Right lobe of liver (tissue), 4 donors: ENCODE data around the gene SLC45A2.

ENCODE experiments used
- POLR2A ChIP-seq: fragments of 450-650 bp; IDR thresholded peaks from one replicate; pipeline ENCODE4 v1.6.1; 2017; ENCODE audit warnings: antibody characterized with exemption, mild to moderate bottlenecking
- TF ChIP-seq, protein P1 (sequence below), 4 donors: fragments of 200-600 bp in 3 of 4; fragments of 450-650 bp in 1 of 4; IDR thresholded peaks; one replicate each; pipeline versions ENCODE4 v1.5.1 to v1.8.0; 2016 to 2022; ENCODE audit warnings: antibody characterized with exemption in 4 of 4, mild to moderate bottlenecking in 2 of 4
- donor health status: DM: no; HTN: no; CAD: no.
- donor health status: DM: no; HTN: no; CAD: no.
- donor health status: DM: no; HTN: yes; CAD: no.

DNA sequence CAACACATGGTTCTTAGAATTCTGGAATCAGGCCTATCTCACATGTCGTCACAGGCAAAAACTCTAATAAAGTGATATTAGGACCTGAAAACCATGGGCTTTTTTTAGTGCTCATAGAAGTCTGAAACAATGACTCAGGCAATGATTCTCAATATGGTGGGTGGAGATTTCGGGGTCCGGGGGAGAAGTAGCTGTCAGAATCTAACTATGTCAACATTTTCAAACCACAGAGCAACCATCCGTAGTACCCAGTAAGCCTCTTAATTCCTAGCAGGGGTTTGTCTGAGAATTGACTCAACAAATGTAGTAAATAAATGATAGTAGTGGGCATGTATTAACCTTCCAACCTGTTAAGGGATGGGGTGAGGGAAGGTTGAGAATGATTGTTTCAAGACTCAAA is 20.7 kb upstream of the SLC45A2 start:
- TF ChIP-seq, protein P1, sequence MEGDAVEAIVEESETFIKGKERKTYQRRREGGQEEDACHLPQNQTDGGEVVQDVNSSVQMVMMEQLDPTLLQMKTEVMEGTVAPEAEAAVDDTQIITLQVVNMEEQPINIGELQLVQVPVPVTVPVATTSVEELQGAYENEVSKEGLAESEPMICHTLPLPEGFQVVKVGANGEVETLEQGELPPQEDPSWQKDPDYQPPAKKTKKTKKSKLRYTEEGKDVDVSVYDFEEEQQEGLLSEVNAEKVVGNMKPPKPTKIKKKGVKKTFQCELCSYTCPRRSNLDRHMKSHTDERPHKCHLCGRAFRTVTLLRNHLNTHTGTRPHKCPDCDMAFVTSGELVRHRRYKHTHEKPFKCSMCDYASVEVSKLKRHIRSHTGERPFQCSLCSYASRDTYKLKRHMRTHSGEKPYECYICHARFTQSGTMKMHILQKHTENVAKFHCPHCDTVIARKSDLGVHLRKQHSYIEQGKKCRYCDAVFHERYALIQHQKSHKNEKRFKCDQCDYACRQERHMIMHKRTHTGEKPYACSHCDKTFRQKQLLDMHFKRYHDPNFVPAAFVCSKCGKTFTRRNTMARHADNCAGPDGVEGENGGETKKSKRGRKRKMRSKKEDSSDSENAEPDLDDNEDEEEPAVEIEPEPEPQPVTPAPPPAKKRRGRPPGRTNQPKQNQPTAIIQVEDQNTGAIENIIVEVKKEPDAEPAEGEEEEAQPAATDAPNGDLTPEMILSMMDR (IDR thresholded peaks at IDR 0.05): no peak
- TF ChIP-seq POLR2A: no peak
